Breast epithelium (tissue), 3 donors: Measurements from ENCODE around the gene IFNGR2.

Experiments used
- CTCF ChIP-seq, 3 donors: fragments of 450-650 bp; IDR thresholded peaks; one replicate each; pipeline ENCODE4 v1.5.1; 2016 to 2017; ENCODE audit warnings: antibody characterized with exemption in 3 of 3, mild to moderate bottlenecking in 3 of 3, moderate library complexity in 3 of 3
- POLR2AphosphoS5 ChIP-seq, 3 donors: sonication (generic); formaldehyde crosslinking; IDR thresholded peaks; one replicate each; pipeline ENCODE4 v1.6.1; 2017; ENCODE audit warnings: antibody characterized with exemption in 3 of 3

- TF ChIP-seq CTCF (IDR thresholded peaks at IDR 0.05) (no peak), POLR2AphosphoS5 (IDR thresholded peaks at IDR 0.05) (no peak)
Observed at GRCh38 chr21:33386222-33386784, 16.9 kb upstream of the IFNGR2 start.
